GM12865 (cell line): ENCODE results near the gene OR52B2.

ENCODE experiments used
- DNase-seq: peaks from one replicate; pipeline ENCODE4 v3.0.0; 2010; ENCODE audit warnings: low read depth
- H3K4me3 ChIP-seq: 2 replicates; pipeline ENCODE4 v1.5.1; 2011; ENCODE audit warnings: mild to moderate bottlenecking, low read depth, low read length, control low read depth
- CTCF ChIP-seq: IDR thresholded peaks from 2 replicates; pipeline ENCODE4 v1.5.1; 2011; ENCODE audit warnings: low read length, control low read depth, low read depth, inconsistent platforms; ENCODE audit not compliant: insufficient read depth; ENCODE audit errors: missing control alignments

The OR52B2 gene

DNA sequence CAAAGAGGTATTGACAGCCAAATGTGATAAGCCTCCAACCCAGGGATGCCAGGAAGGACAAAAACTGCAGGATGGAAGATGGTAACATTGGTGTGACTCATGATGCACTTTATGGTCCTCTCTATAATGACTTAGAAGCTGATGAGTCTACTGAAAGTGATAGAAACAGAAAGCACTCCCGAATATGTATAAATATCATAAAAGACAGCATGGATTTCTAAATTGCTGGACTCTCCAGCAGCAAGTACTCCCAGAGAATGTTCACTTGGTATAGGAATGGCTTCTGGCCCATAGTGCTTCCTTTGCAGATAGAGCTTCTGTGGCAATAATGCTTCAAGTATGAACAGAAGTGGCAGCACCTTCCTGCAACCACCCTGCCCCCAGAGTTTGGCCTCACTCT is at the start of gene OR52B2:
Gene OR52B2, minus strand, starts transcription at position 101 of the 400 bp plus-strand sequence. Its CDS starts 0 bp downstream, at position 101.
- H3K4me3 ChIP-seq: no peak within 1 kb of the TSS
- DNase-seq: no peak
- no peak for TF ChIP-seq CTCF

- no peak for TF ChIP-seq CTCF
- no peak overlapping the region for H3K4me3 ChIP-seq
- no peak for DNase-seq
Observed at GRCh38 chr11:6219359-6219758, 49.2 kb upstream of the OR52B2 start.

- no peak for DNase-seq
- H3K4me3 ChIP-seq: no peak overlapping the region
- no peak for TF ChIP-seq CTCF
Observed at GRCh38 chr11:6217722-6218121, 47.6 kb upstream of the OR52B2 start.

- no peak for DNase-seq
- no peak for TF ChIP-seq CTCF
- H3K4me3 ChIP-seq: no peak overlapping the region
Observed at GRCh38 chr11:6216501-6216900, 46.4 kb upstream of the OR52B2 start.

- no peak for TF ChIP-seq CTCF
- no peak for DNase-seq
- H3K4me3 ChIP-seq: no peak overlapping the region
Observed at GRCh38 chr11:6214530-6214929, 44.4 kb upstream of the OR52B2 start.

GRCh38 chr11:6210274-6210955 is 40.3 kb upstream of the OR52B2 start:
- TF ChIP-seq CTCF: no peak
- no peak for DNase-seq
- H3K4me3 ChIP-seq: no peak overlapping the region

- no peak overlapping the region for H3K4me3 ChIP-seq
- DNase-seq: no peak
- no peak for TF ChIP-seq CTCF
Observed at GRCh38 chr11:6209801-6210200, 39.7 kb upstream of the OR52B2 start.
